Liver (tissue), 9 donors: ENCODE results near the gene TBX15. TPM values are rescaled to one million over a fixed set of nuclear protein-coding genes. Genes with fewer than 3 reads are reported as not detected.

Source experiments
- DNase-seq: peaks from one replicate; pipeline ENCODE4 v3.0.0-alpha.2; 2017; ENCODE audit warnings: low spot score
- H3K27ac ChIP-seq, 2 donors: one replicate each; pipeline ENCODE4 v1.7.0; 2013; ENCODE audit warnings: inconsistent platforms in 2 of 2, low read length in 2 of 2, control low read depth in 1 of 2, low read depth in 1 of 2, mild to moderate bottlenecking in 1 of 2
- H3K27me3 ChIP-seq, 4 donors: one replicate each; pipeline versions ENCODE4 v1.6.1 to v1.7.0; 2013; ENCODE audit warnings: low read length in 3 of 4, inconsistent platforms in 1 of 4, mild to moderate bottlenecking in 1 of 4, moderate library complexity in 1 of 4; ENCODE audit not compliant: control insufficient read depth in 4 of 4, insufficient read depth in 4 of 4
- H3K36me3 ChIP-seq, 4 donors: one replicate each; pipeline versions ENCODE4 v1.6.1 to v1.7.0; 2013; ENCODE audit warnings: low read length in 3 of 4, mild to moderate bottlenecking in 3 of 4, low read depth in 1 of 4, moderate library complexity in 1 of 4; ENCODE audit not compliant: control insufficient read depth in 4 of 4, insufficient read depth in 3 of 4
- H3K4me1 ChIP-seq, 4 donors: one replicate each; pipeline versions ENCODE4 v1.6.1 to v1.7.0; 2013; ENCODE audit warnings: low read length in 3 of 4, mild to moderate bottlenecking in 3 of 4, moderate library complexity in 1 of 4; ENCODE audit not compliant: control insufficient read depth in 4 of 4, insufficient read depth in 4 of 4
- H3K4me3 ChIP-seq, 3 donors: one replicate each; pipeline versions ENCODE4 v1.6.1 to v1.7.0; 2013; ENCODE audit warnings: low read length in 3 of 3, control low read depth in 1 of 3, low read depth in 1 of 3, mild to moderate bottlenecking in 1 of 3
- H3K9ac ChIP-seq, 2 donors: one replicate each; pipeline ENCODE4 v1.7.0; 2013; ENCODE audit warnings: low read length in 2 of 2, mild to moderate bottlenecking in 2 of 2, moderate library complexity in 2 of 2, control low read depth in 1 of 2, low read depth in 1 of 2
- H3K9me3 ChIP-seq, 4 donors: one replicate each; pipeline versions ENCODE4 v1.6.1 to v1.7.0; 2013; ENCODE audit warnings: low read length in 3 of 4; ENCODE audit not compliant: control insufficient read depth in 4 of 4
- ATF3 ChIP-seq: IDR thresholded peaks from 2 replicates; pipeline ENCODE4 v1.6.1; 2016; ENCODE audit warnings: antibody characterized with exemption
- CTCF ChIP-seq: fragments of 150-350 bp; IDR thresholded peaks from 2 replicates; pipeline ENCODE4 v1.5.1; 2017; ENCODE audit warnings: improper control_type of control experiment, low read depth, low read length; ENCODE audit not compliant: missing input control
- FOXA2 ChIP-seq: IDR thresholded peaks from 2 replicates; pipeline ENCODE4 v1.6.1; 2016; ENCODE audit warnings: antibody characterized with exemption
- GABPA ChIP-seq, 2 donors: IDR thresholded peaks in 1 of 2; conservative IDR thresholded peaks in 1 of 2; 2 replicates each; pipeline ENCODE4 v1.6.1; 2016; ENCODE audit warnings: antibody characterized with exemption in 2 of 2, mild to moderate bottlenecking in 1 of 2, moderate library complexity in 1 of 2
- HNF4G ChIP-seq: IDR thresholded peaks from 2 replicates; pipeline ENCODE4 v1.6.1; 2016; ENCODE audit warnings: antibody characterized with exemption
- REST ChIP-seq: IDR thresholded peaks from 2 replicates; pipeline ENCODE4 v1.6.1; 2016; ENCODE audit warnings: antibody characterized with exemption, mild to moderate bottlenecking
- SP1 ChIP-seq: IDR thresholded peaks from 2 replicates; pipeline ENCODE4 v1.6.1; 2018; ENCODE audit warnings: antibody characterized with exemption, mild to moderate bottlenecking
- TAF1 ChIP-seq: conservative IDR thresholded peaks from 2 replicates; pipeline ENCODE4 v1.6.1; 2016; ENCODE audit warnings: antibody characterized with exemption, mild to moderate bottlenecking
- ZBTB33 ChIP-seq: IDR thresholded peaks from 2 replicates; pipeline ENCODE4 v1.6.1; 2016; ENCODE audit warnings: antibody characterized with exemption
- WGBS: extraction: QIAGEN DNeasy Blood & Tissue Kit; methylation state at CpG from one replicate; pipeline ENCODE4 v1.1.7; 2013; 5-methylcytosine and 5-hydroxymethylcytosine counted together
- polyA plus RNA-seq, 2 donors: library from polyadenylated mRNA; stranded (reverse) in 1 of 2; unstranded in 1 of 2; fragments of 200-250 nt in 1 of 2; fragments of >200 nt in 1 of 2; fragmentation: Nextera tagmentation in 1 of 2; extraction: Ambion mirVana in 1 of 2; gene quantifications; one replicate each; pipeline versions ENCODE4 v1.2.1 to v1.2.3, GENCODE V29; 2013 to 2015
- total RNA-seq, 2 donors: library from RNA; depleted of rRNA; stranded (reverse); fragments of >200 nt; gene quantifications; one replicate each; pipeline ENCODE4 v1.2.3, GENCODE V29; 2014
- TF ChIP-seq, protein P1 (sequence below): IDR thresholded peaks from 2 replicates; pipeline ENCODE4 v1.6.1; 2016; ENCODE audit warnings: antibody characterized with exemption
- donor health status: healthy.
- donor health status: healthy.
- donor health status: healthy.
- donor health status: healthy.
- donor health status: healthy.

The TBX15 gene
- total and polyA plus RNA-seq, 4 donors = 0.09 to 15.5 (median 3.5) TPM

GRCh38 chr1:118928739-118929554 is 59.2 kb downstream of the TBX15 start:
- 42% methylated on average over 2 of the region's 2 CpGs for WGBS
- DNase-seq = no peak
- no peaks in the 10 kb centered on the region for H3K36me3 ChIP-seq
- H3K9me3 ChIP-seq = no peaks in the 10 kb centered on the region
- H3K9ac ChIP-seq = no peak overlapping the region
- TF ChIP-seq GABPA (IDR thresholded peaks at IDR 0.05 in 1 of 2, conservative IDR thresholded peaks at IDR 0.05 in 1 of 2) (no peak), REST (peak; percentile 99)
- H3K4me1 ChIP-seq = no peaks in the 10 kb centered on the region
- no peaks in the 10 kb centered on the region for H3K27me3 ChIP-seq
- H3K4me3 ChIP-seq = no peak overlapping the region
- no peak overlapping the region for H3K27ac ChIP-seq

GRCh38 chr1:118927427-118928187 is 60.5 kb downstream of the TBX15 start:
- 74% methylated on average over 4 of the region's 4 CpGs for WGBS
- Histone ChIP-seq H3K9me3 (no peaks in the 10 kb centered on the region), H3K27me3 (no peaks in the 10 kb centered on the region), H3K4me3 (no peak overlapping the region), H3K36me3 (no peaks in the 10 kb centered on the region), H3K4me1 (no peaks in the 10 kb centered on the region), H3K9ac (no peak overlapping the region), H3K27ac (no peak overlapping the region)
- TF ChIP-seq CTCF (no peak), TAF1 (no peak), FOXA2 (no peak), REST (no peak), ATF3 (no peak), HNF4G (no peak), ZBTB33 (no peak), SP1 (no peak)
- TF ChIP-seq, protein P1, sequence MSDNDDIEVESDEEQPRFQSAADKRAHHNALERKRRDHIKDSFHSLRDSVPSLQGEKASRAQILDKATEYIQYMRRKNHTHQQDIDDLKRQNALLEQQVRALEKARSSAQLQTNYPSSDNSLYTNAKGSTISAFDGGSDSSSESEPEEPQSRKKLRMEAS = no peak
- no peak for DNase-seq
